ENCODE measurements around the gene ISM1. TPM values are rescaled to one million over a fixed set of nuclear protein-coding genes. Genes with fewer than 3 reads are reported as not detected.
A peak's percentile ranks its signal among the peaks of the same experiment; 100 is the strongest.

The ISM1 gene
- total RNA-seq, 1 donor from 2014 or later, result not detected

GRCh38 chr20:13271977-13272975 is 51.2 kb downstream of the ISM1 start:
- FAIRE-seq (no peak), DNase-seq (ENCODE audit: low read depth) (peak; percentile 45)
- no peak overlapping the region for H3K4me3 ChIP-seq (ENCODE audit: low read depth, low read length)
- H3K36me3 ChIP-seq (ENCODE audit: control insufficient read depth, insufficient read depth, low read length), result no peaks in the 10 kb centered on the region
- TF ChIP-seq, protein P1, sequence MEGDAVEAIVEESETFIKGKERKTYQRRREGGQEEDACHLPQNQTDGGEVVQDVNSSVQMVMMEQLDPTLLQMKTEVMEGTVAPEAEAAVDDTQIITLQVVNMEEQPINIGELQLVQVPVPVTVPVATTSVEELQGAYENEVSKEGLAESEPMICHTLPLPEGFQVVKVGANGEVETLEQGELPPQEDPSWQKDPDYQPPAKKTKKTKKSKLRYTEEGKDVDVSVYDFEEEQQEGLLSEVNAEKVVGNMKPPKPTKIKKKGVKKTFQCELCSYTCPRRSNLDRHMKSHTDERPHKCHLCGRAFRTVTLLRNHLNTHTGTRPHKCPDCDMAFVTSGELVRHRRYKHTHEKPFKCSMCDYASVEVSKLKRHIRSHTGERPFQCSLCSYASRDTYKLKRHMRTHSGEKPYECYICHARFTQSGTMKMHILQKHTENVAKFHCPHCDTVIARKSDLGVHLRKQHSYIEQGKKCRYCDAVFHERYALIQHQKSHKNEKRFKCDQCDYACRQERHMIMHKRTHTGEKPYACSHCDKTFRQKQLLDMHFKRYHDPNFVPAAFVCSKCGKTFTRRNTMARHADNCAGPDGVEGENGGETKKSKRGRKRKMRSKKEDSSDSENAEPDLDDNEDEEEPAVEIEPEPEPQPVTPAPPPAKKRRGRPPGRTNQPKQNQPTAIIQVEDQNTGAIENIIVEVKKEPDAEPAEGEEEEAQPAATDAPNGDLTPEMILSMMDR (IDR thresholded peaks at IDR 0.05; ENCODE audit: insufficient read depth, low read length, severe bottlenecking), result no peak
- H3K27me3 ChIP-seq (ENCODE audit: control insufficient read depth, insufficient read depth, low read length), result no peaks in the 10 kb centered on the region

GRCh38 chr20:13274275-13274861 is 53.3 kb downstream of the ISM1 start:
- Histone ChIP-seq H3K27me3 (ENCODE audit: control insufficient read depth, insufficient read depth, low read length) (no peaks in the 10 kb centered on the region), H3K36me3 (ENCODE audit: control insufficient read depth, insufficient read depth, low read length) (no peaks in the 10 kb centered on the region), H3K4me3 (ENCODE audit: low read depth, low read length) (no peak overlapping the region)
- no peak for DNase-seq (ENCODE audit: low read depth)
- TF ChIP-seq, protein P1 (IDR thresholded peaks at IDR 0.05; ENCODE audit: insufficient read depth, low read length, severe bottlenecking), result no peak
- no peak for FAIRE-seq

GRCh38 chr20:13276945-13277541 is 56.0 kb downstream of the ISM1 start:
- FAIRE-seq (no peak), DNase-seq (ENCODE audit: low read depth) (no peak)
- no peaks in the 10 kb centered on the region for H3K27me3 ChIP-seq (ENCODE audit: control insufficient read depth, insufficient read depth, low read length)
- TF ChIP-seq, protein P1 (IDR thresholded peaks at IDR 0.05; ENCODE audit: insufficient read depth, low read length, severe bottlenecking), result no peak
- H3K4me3 ChIP-seq (ENCODE audit: low read depth, low read length), result no peak overlapping the region
- no peaks in the 10 kb centered on the region for H3K36me3 ChIP-seq (ENCODE audit: control insufficient read depth, insufficient read depth, low read length)

- FAIRE-seq (no peak), DNase-seq (ENCODE audit: low read depth) (no peak)
- Histone ChIP-seq H3K27me3 (ENCODE audit: control insufficient read depth, insufficient read depth, low read length) (no peaks in the 10 kb centered on the region), H3K36me3 (ENCODE audit: control insufficient read depth, insufficient read depth, low read length) (no peaks in the 10 kb centered on the region), H3K4me3 (ENCODE audit: low read depth, low read length) (no peak overlapping the region)
- TF ChIP-seq, protein P1 (IDR thresholded peaks at IDR 0.05; ENCODE audit: insufficient read depth, low read length, severe bottlenecking), result no peak
Observed at GRCh38 chr20:13277663-13278295, 56.7 kb downstream of the ISM1 start.

DNA sequence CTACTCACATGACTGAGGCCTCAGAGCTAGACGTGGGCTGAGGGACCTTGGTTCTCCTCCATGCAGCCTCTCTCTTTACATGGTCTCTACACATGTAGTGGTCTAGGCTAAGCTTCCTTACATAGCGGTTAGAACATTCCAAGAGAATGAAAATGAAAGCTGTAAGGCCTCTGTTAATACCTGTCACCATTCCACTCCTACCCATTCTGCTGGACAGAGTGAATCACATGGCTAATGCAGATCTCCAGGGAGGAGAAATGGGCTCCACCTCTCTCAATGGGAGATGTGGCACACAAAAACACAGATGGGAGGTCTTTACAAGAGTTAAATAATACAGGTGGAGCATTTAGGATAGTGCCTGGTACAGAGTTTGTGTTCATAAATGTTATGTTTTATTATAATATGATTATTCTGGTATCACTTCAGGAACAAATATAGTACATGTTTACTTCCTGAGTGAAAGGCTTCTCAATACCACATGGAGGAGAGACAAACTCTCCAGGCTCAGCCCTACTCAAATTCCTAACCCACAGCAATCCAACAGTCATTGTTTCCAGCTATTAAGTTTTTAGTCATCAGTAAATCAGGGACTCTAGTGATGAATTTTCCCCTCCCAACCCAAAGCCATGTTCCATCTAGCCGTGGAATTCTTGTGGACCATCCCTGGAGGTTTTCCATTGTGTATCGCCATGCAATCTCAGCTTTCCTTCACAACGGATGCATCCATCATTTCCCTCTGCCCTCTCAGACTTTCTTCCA is 57.9 kb downstream of the ISM1 start:
- DNase-seq (ENCODE audit: low read depth), result no peak
- FAIRE-seq, result peak; percentile 18
- no peaks in the 10 kb centered on the region for H3K36me3 ChIP-seq (ENCODE audit: control insufficient read depth, insufficient read depth, low read length)
- no peak overlapping the region for H3K4me3 ChIP-seq (ENCODE audit: low read depth, low read length)
- H3K27me3 ChIP-seq (ENCODE audit: control insufficient read depth, insufficient read depth, low read length), result no peaks in the 10 kb centered on the region
- TF ChIP-seq, protein P1 (IDR thresholded peaks at IDR 0.05; ENCODE audit: insufficient read depth, low read length, severe bottlenecking), result no peak

All from bronchial epithelial cell (primary cell).